IPS DF 19.7 (cell line): ENCODE data around the gene PBRM1.

Experiments used
- DNase-seq: peaks from one replicate; pipeline ENCODE4 v3.0.0-alpha.2; 2013; ENCODE audit warnings: low read depth, low spot score

PBRM1 gene

GRCh38 chr3:52511509-52511908, 174.2 kb downstream of the PBRM1 start:
- DNase-seq, result no peak

DNA sequence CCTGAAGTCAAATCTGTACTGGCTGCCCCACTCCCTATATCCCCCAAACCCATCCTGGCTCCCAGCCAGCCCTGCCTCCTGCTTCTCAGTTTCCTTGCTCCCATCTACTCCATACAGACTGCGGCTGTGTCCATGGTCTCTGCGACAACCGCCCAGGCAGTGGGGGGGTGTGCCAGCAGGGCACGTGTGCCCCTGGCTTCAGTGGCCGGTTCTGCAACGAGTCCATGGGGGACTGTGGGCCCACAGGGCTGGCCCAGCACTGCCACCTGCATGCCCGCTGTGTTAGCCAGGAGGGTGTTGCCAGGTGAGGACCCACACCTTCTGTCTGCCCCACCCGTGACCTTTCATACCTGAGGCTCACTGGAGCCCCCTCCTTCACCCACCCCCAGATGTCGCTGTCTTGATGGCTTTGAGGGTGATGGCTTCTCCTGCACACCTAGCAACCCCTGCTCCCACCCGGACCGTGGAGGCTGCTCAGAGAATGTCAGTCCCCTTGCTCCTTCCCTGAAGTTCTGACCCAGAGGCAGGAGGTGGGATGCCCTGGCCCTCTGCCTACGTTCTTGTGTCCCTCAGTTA, 175.9 kb downstream of the PBRM1 start:
- no peak for DNase-seq

- no peak for DNase-seq
Measured at GRCh38 chr3:52507359-52507758, 178.4 kb downstream of the PBRM1 start.

GRCh38 chr3:52506266-52506966, 179.3 kb downstream of the PBRM1 start:
- DNase-seq, result no peak

DNA sequence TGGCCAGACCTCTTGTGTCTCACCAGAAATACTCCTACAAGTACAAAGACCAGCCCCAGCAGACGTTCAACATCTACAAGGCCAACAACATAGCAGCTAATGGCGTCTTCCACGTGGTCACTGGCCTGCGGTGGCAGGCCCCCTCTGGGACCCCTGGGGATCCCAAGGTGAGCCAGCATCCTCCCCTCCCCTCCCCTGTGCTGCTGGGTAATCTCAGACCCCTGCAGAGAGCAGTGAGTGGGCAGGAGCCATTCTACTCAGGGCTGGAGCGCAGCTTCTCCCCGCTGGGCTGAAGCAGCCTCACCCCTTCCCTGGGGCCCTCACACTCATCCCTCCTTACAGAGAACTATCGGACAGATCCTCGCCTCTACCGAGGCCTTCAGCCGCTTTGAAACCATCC, 180.7 kb downstream of the PBRM1 start:
- no peak for DNase-seq

GRCh38 chr3:52503788-52504424, 181.8 kb downstream of the PBRM1 start:
- no peak for DNase-seq

DNA sequence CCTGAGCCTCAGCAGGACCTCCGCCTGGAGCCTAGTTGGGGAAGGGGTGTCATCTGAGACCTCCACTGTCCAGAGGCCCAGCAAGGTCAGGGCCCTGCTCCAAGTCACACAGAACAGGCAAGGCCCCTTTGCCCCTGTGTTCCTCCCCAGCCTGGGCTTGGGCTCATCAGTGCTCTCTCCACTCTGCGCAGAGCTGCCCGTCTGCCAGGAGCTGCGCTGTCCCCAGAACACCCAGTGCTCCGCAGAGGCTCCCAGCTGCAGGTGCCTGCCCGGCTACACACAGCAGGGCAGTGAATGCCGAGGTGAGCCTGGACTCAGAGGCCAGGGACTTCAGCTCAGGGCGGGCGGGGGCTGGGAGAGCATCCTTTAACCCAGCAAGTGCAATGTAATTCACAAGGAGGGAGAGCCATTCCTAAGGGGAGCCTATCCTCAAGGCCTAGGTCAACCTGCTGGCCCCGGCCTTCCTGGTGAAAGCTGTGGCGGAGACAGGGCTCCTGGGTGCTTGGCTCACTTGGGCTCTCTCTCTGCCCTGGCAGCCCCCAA, 182.8 kb downstream of the PBRM1 start:
- DNase-seq, result no peak

GRCh38 chr3:52502001-52502400, 183.7 kb downstream of the PBRM1 start:
- DNase-seq, result no peak

GRCh38 chr3:52501046-52501445, 184.7 kb downstream of the PBRM1 start:
- DNase-seq, result no peak

GRCh38 chr3:52498137-52499054, 187.3 kb downstream of the PBRM1 start:
- DNase-seq, result no peak

DNA sequence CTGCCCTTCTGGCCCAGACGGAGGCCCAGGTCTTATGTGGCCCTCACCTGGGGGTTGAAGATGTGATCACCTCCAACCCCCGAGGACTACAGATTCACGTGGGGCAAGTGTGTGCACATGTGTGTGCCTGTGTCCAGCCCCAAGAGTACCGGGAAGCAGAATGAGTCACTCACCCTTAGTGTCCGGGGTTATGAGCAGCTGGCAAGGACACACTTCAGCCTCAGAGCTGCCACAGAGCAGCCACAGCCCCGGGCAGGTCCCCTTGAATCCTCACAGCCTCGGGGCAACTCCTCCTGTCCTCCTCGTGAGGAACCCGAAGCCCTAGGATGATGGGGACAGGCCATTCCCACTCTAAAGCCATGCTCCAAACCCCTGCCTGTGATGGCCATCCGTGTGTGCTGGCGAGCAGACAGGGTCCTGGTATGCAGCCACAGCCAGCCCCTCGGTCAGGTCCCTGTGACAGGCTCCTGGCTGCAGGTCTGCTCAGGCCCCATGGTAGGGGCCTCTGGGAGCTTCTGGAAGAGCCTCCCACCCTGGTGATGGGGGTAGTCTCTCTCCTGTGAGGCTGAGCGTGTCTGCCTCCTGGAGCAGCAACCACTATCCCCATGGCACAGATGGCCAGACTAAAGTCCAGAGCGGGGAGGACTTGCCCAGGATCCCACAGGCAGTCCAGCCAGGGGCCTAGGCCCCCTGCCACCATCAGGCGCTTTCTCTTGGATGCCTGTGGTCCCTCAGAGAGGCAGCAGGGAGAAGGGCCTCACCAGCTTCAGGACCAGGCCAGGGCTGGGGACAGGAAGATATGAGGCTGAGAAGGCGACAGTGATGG, 189.7 kb downstream of the PBRM1 start:
- no peak for DNase-seq
